Measurements from ENCODE around the gene WDFY1.

The WDFY1 gene

GRCh38 chr2:223852281-223852795, 92.8 kb downstream of the WDFY1 start:
- POLR2A ChIA-PET = interaction anchor here (0.7 kb wide), 1 partner anchor 16 kb away, joined by 3 read pairs; no protein-coding TSS in a partner anchor
- CTCF ChIA-PET = no interaction called here
- Histone ChIP-seq H3K27ac (ENCODE audit: extremely low read depth, low read depth, low read length) (no peak overlapping the region), H3K9me3 (ENCODE audit: control insufficient read depth, insufficient read depth, low read depth, low read length) (no peaks in the 10 kb centered on the region), H3K4me1 (ENCODE audit: control insufficient read depth, insufficient read depth, low read length) (no peaks in the 10 kb centered on the region), H3K36me3 (ENCODE audit: control insufficient read depth in 2 of 2, insufficient read depth in 1 of 2, low read length in 2 of 2) (peaks cover 0 to 3% of the 10 kb centered on the region in 2 experiments; a peak in 2 of 3 replicates), H3K4me3 (ENCODE audit: low read depth, low read length) (no peak overlapping the region)
- no peak for TF ChIP-seq PRDM4 (tag by site-specific recombination; IDR thresholded peaks at IDR 0.05)
- TF ChIP-seq SALL2 (tag by site-specific recombination; IDR thresholded peaks at IDR 0.05; ENCODE audit: borderline replicate concordance) = no peak
- no peak for TF ChIP-seq ZNF10 (tag by site-specific recombination; IDR thresholded peaks at IDR 0.05)
- no peak for TF ChIP-seq SCRT1 (tag by site-specific recombination; IDR thresholded peaks at IDR 0.05; ENCODE audit: borderline replicate concordance)
- no peak for TF ChIP-seq KLF7 (tag by site-specific recombination; IDR thresholded peaks at IDR 0.05; ENCODE audit: borderline replicate concordance)
- TF ChIP-seq ZBTB1 (tag by site-specific recombination; IDR thresholded peaks at IDR 0.05) = no peak
- TF ChIP-seq ZNF211 (tag by site-specific recombination; IDR thresholded peaks at IDR 0.05; ENCODE audit: low read depth) = no peak

GRCh38 chr2:223847410-223847809, 97.7 kb downstream of the WDFY1 start:
- ChIA-PET CTCF (interaction anchor here (1.0 to 1.1 kb wide), 2 partner anchors 119 to 876 kb away, joined by 3 read pairs; no protein-coding TSS in a partner anchor), POLR2A (interaction anchor here (1.7 kb wide), 1 partner anchor 10 kb away, joined by 6 read pairs; the partner anchor contains the start of gene AP1S3)
- no peak overlapping the region for H3K27ac ChIP-seq (ENCODE audit: extremely low read depth, low read depth, low read length)
- no peaks in the 10 kb centered on the region for H3K9me3 ChIP-seq (ENCODE audit: control insufficient read depth, insufficient read depth, low read depth, low read length)
- peaks cover 0 to 3% of the 10 kb centered on the region in 2 experiments; a peak in 2 of 3 replicates for H3K36me3 ChIP-seq (ENCODE audit: control insufficient read depth in 2 of 2, insufficient read depth in 1 of 2, low read length in 2 of 2)
- no peak for TF ChIP-seq SP2 (tag by site-specific recombination; IDR thresholded peaks at IDR 0.05)
- no peaks in the 10 kb centered on the region for H3K4me1 ChIP-seq (ENCODE audit: control insufficient read depth, insufficient read depth, low read length)
- H3K4me3 ChIP-seq (ENCODE audit: low read depth, low read length) = no peak overlapping the region

GRCh38 chr2:223846515-223846914, 98.6 kb downstream of the WDFY1 start:
- H3K36me3 ChIP-seq (ENCODE audit: control insufficient read depth in 2 of 2, insufficient read depth in 1 of 2, low read length in 2 of 2) = peaks cover 0 to 3% of the 10 kb centered on the region in 2 experiments; a peak in 2 of 3 replicates
- CTCF ChIA-PET = interaction anchor here (0.6 to 1.1 kb wide), 2 partner anchors 21 to 118 kb away, joined by 3 read pairs; no protein-coding TSS in a partner anchor
- peak; percentile 82 for TF ChIP-seq ZEB2 (tag by site-specific recombination; IDR thresholded peaks at IDR 0.05)
- TF ChIP-seq ZNF660 (tag by site-specific recombination; IDR thresholded peaks at IDR 0.05) = peak; percentile 33; the same call in 1 of the 2 replicates
- no peak for TF ChIP-seq ZNF416 (tag by site-specific recombination; IDR thresholded peaks at IDR 0.05)
- TF ChIP-seq KLF10 (tag by site-specific recombination; IDR thresholded peaks at IDR 0.05) = no peak
- TF ChIP-seq ZNF19 (tag by site-specific recombination; IDR thresholded peaks at IDR 0.05; ENCODE audit: low read depth) = no peak
- peak; percentile 63; the same call in 1 of the 2 replicates for TF ChIP-seq ZBTB17 (tag by site-specific recombination; IDR thresholded peaks at IDR 0.05)
- no peak for TF ChIP-seq ZNF133 (tag by site-specific recombination; IDR thresholded peaks at IDR 0.05)
- no peak for TF ChIP-seq ZXDB (tag by site-specific recombination; IDR thresholded peaks at IDR 0.05)
- 0 out of 2 replicates have a peak, but pooled peaks have one; percentile 12 for TF ChIP-seq ZNF518A (tag by site-specific recombination; conservative IDR thresholded peaks at IDR 0.05; ENCODE audit: low read depth)
- no peak for TF ChIP-seq HOXC10 (CRISPR knock-in tag; IDR thresholded peaks at IDR 0.05)
- TF ChIP-seq ZNF837 (tag by site-specific recombination; IDR thresholded peaks at IDR 0.05) = no peak
- TF ChIP-seq ZNF112 (tag by site-specific recombination; IDR thresholded peaks at IDR 0.05) = no peak
- TF ChIP-seq ZNF776 (tag by site-specific recombination; IDR thresholded peaks at IDR 0.05; ENCODE audit: borderline replicate concordance) = no peak
- TF ChIP-seq ZNF174 (tag by site-specific recombination; IDR thresholded peaks at IDR 0.05) = no peak
- no peak for TF ChIP-seq ZBTB6 (tag by site-specific recombination; IDR thresholded peaks at IDR 0.05)

More at GRCh38 chr2:223846515-223846914, 98.6 kb downstream of the WDFY1 start:
- no peak overlapping the region for H3K4me3 ChIP-seq (ENCODE audit: low read depth, low read length)
- no peak overlapping the region for H3K27ac ChIP-seq (ENCODE audit: extremely low read depth, low read depth, low read length)
- H3K4me1 ChIP-seq (ENCODE audit: control insufficient read depth, insufficient read depth, low read length) = no peaks in the 10 kb centered on the region
- no peaks in the 10 kb centered on the region for H3K9me3 ChIP-seq (ENCODE audit: control insufficient read depth, insufficient read depth, low read depth, low read length)
- POLR2A ChIA-PET = interaction anchor here (1.7 kb wide), 1 partner anchor 9 kb away, joined by 6 read pairs; the partner anchor contains the start of gene AP1S3
